Prostate gland (tissue), 2 donors: ENCODE data around the gene LHX6. TPM values are rescaled to one million over a fixed set of nuclear protein-coding genes. Genes with fewer than 3 reads are reported as not detected.

Experiments used
- DNase-seq: peaks from one replicate; pipeline ENCODE4 v3.0.0-alpha.2; 2019; ENCODE audit warnings: low spot score
- H3K27ac ChIP-seq, 2 donors: fragments of 200-600 bp; sonication (generic); 2 replicates each; pipeline ENCODE4 v1.5.1; 2017 to 2019
- H3K27me3 ChIP-seq: fragments of 200-600 bp; sonication (generic); replicated peaks from 2 replicates; pipeline ENCODE4 v1.5.1; 2019; ENCODE audit not compliant: insufficient read depth
- H3K36me3 ChIP-seq, 2 donors: fragments of 200-600 bp; sonication (generic); 1 replicate in 1 of 2; 2 replicates in 1 of 2; pipeline versions ENCODE4 v1.5.1 to v1.8.1; 2017 to 2019
- H3K4me1 ChIP-seq: fragments of 200-600 bp; sonication (generic); replicated peaks from 2 replicates; pipeline ENCODE4 v1.5.1; 2019
- H3K4me3 ChIP-seq, 2 donors: fragments of 200-600 bp; sonication (generic); 2 replicates each; pipeline ENCODE4 v1.5.1; 2017 to 2019
- H3K9me3 ChIP-seq: fragments of 200-600 bp; sonication (generic); 2 replicates; pipeline ENCODE4 v1.5.1; 2017
- CTCF ChIP-seq, 4 experiments: fragments of 200-600 bp in 2 of 4; fragments of 450-650 bp in 2 of 4; sonication (generic) in 2 of 4; IDR thresholded peaks; 1 replicate in 3 of 4; 2 replicates in 1 of 4; pipeline ENCODE4 v1.5.1; 2016 to 2019; ENCODE audit warnings: antibody characterized with exemption in 4 of 4, mild to moderate bottlenecking in 2 of 4, moderate library complexity in 2 of 4
- POLR2A ChIP-seq: fragments of 450-650 bp; IDR thresholded peaks from one replicate; pipeline ENCODE4 v1.6.1; 2016; ENCODE audit warnings: antibody characterized with exemption, mild to moderate bottlenecking
- POLR2AphosphoS5 ChIP-seq: sonication (generic); formaldehyde crosslinking; IDR thresholded peaks from one replicate; pipeline ENCODE4 v1.6.1; 2017; ENCODE audit warnings: antibody characterized with exemption
- WGBS: methylation state at CpG from one replicate; pipeline ENCODE4 v1.1.5; 2018; 5-methylcytosine and 5-hydroxymethylcytosine counted together
- intact Hi-C: fragments of 100-400 bp; cut with DNase I; formaldehyde crosslinking; loops from one replicate; pipeline ENCODE4 v1.14.2; 2022
- total RNA-seq, 2 donors: library from RNA; depleted of rRNA; stranded (reverse); fragments of >200 nt; gene quantifications; one replicate each; pipeline ENCODE4 v1.1.0, GENCODE V29; 2016

The LHX6 gene
- total RNA-seq, 2 donors from 2014 or later, result 2.7 to 7.3 TPM

GRCh38 chr9:122172131-122172530, 56.6 kb downstream of the LHX6 start:
- no peaks in the 10 kb centered on the region for H3K36me3 ChIP-seq
- no peak for TF ChIP-seq CTCF (IDR thresholded peaks at IDR 0.05)
- no peak for TF ChIP-seq POLR2A
- TF ChIP-seq POLR2AphosphoS5, result no peak
- no peaks in the 10 kb centered on the region for H3K4me1 ChIP-seq
- H3K4me3 ChIP-seq, result no peak overlapping the region
- no peaks in the 10 kb centered on the region for H3K27me3 ChIP-seq
- WGBS, result 88% methylated on average over 7 of the region's 7 CpGs
- H3K27ac ChIP-seq, result no peak overlapping the region
- DNase-seq, result no peak
- no peaks in the 10 kb centered on the region for H3K9me3 ChIP-seq
- intact Hi-C loops, result no loop called here

- 75% methylated on average over 3 of the region's 3 CpGs for WGBS
Observed at GRCh38 chr9:122168356-122168755, 60.4 kb downstream of the LHX6 start.

GRCh38 chr9:122164286-122164685, 64.5 kb downstream of the LHX6 start:
- Histone ChIP-seq H3K4me1 (no peaks in the 10 kb centered on the region), H3K27ac (no peak overlapping the region), H3K27me3 (no peaks in the 10 kb centered on the region), H3K4me3 (no peak overlapping the region), H3K9me3 (no peaks in the 10 kb centered on the region), H3K36me3 (no peaks in the 10 kb centered on the region)
- whole genome bisulfite sequencing, result 18% methylated on average over 2 of the region's 2 CpGs
- no peak for TF ChIP-seq POLR2AphosphoS5
- TF ChIP-seq CTCF (IDR thresholded peaks at IDR 0.05), result no peak
- TF ChIP-seq POLR2A, result no peak
- no peak for DNase-seq
- intact Hi-C loops, result no loop called here

More at GRCh38 chr9:122168356-122168755, 60.4 kb downstream of the LHX6 start:
- Histone ChIP-seq H3K27me3 (no peaks in the 10 kb centered on the region), H3K36me3 (no peaks in the 10 kb centered on the region), H3K27ac (no peak overlapping the region), H3K4me3 (no peak overlapping the region), H3K4me1 (no peaks in the 10 kb centered on the region), H3K9me3 (no peaks in the 10 kb centered on the region)
- TF ChIP-seq POLR2A, result no peak
- TF ChIP-seq POLR2AphosphoS5, result no peak
- TF ChIP-seq CTCF (IDR thresholded peaks at IDR 0.05), result no peak
- intact Hi-C loops, result no loop called here
- no peak for DNase-seq

- DNase-seq, result no peak
- Histone ChIP-seq H3K9me3 (no peaks in the 10 kb centered on the region), H3K27me3 (no peaks in the 10 kb centered on the region), H3K27ac (no peak overlapping the region), H3K36me3 (no peaks in the 10 kb centered on the region), H3K4me3 (no peak overlapping the region), H3K4me1 (no peaks in the 10 kb centered on the region)
- intact Hi-C loops, result no loop called here
- no peak for TF ChIP-seq POLR2AphosphoS5
- no peak for TF ChIP-seq CTCF (IDR thresholded peaks at IDR 0.05)
- TF ChIP-seq POLR2A, result no peak
Observed at GRCh38 chr9:122162415-122162814, 66.3 kb downstream of the LHX6 start.

GRCh38 chr9:122159925-122160246, 68.9 kb downstream of the LHX6 start:
- WGBS, result 15% methylated on average over 6 of the region's 6 CpGs
- H3K27me3 ChIP-seq, result no peaks in the 10 kb centered on the region
- no peak for DNase-seq
- H3K4me1 ChIP-seq, result no peaks in the 10 kb centered on the region
- no peaks in the 10 kb centered on the region for H3K9me3 ChIP-seq
- H3K27ac ChIP-seq, result no peak overlapping the region
- no peak for TF ChIP-seq POLR2A
- H3K36me3 ChIP-seq, result no peaks in the 10 kb centered on the region
- intact Hi-C loops, result no loop called here
- peak overlapping the region; percentile 89 to 97 for H3K4me3 ChIP-seq
